ENCODE results near the gene KSR2.

GRCh38 chr12:117593815-117594400 lies 374.9 kb downstream of the KSR2 start:
- TF ChIP-seq CTCF (IDR thresholded peaks at IDR 0.05 in 4 of 5, conservative IDR thresholded peaks at IDR 0.05 in 1 of 5) (no peak), POLR2A (IDR thresholded peaks at IDR 0.05) (no peak)

Measured in gastrocnemius medialis (tissue), 4 donors.